Activated CD8-positive, alpha-beta memory T cell treated with anti-CD3 and anti-CD28 coated beads for 24 hours (primary cell): ENCODE measurements around the gene INSYN1.
"Not testable (repeated sequence)": the region's sequence is repeated elsewhere in the genome, so short reads cannot be mapped to it uniquely, and the experiment has no call there.

Experiments
- DNase-seq: peaks from one replicate; pipeline ENCODE4 v3.0.0-alpha.2; 2020

INSYN1 gene

GRCh38 chr15:73748730-73749129 is 4.4 kb downstream of the INSYN1 start:
- no peak for DNase-seq

DNA sequence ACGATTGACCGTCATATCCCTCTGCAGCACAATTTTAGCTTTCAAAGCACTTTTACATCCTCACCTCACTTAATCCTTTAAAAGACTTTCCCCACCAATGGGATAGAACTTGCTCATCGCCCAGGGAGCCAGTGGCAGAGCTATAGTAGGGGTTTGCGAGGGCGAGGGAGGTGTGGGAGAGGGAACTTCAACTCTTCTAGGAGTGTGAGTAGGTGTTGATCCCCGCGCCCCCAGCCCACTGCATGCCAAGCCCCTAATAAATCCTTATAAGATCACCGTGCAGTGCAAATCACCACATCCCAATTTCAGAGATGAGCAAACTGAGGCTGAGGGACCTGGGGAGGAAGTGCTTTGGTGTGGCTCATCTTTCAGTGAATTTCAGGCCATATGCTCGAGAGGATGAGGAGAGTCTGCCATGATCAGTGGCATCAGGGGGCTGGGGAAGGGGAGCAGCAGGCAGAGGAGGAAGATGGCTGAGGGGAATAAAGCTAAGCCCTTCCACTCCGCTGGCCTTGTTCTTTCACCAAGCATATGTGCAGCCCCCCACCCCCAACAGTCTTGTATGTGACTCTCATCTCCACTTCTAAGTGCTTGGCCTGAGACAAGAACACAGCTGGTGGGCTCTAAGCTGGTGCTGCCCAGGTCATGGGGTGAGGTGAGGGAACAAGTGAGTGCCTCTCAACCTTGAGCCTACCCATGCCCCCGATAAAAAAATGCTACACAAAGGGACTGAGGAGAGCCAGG is 5.1 kb downstream of the INSYN1 start:
- DNase-seq: no peak

- DNase-seq: no peak
These were observed 6.3 kb downstream of the INSYN1 start for GRCh38 chr15:73746883-73747282.

GRCh38 chr15:73746261-73746660 is 6.9 kb downstream of the INSYN1 start:
- no peak for DNase-seq

- DNase-seq: no peak
These were observed 8.1 kb downstream of the INSYN1 start for GRCh38 chr15:73745073-73745472.

DNA sequence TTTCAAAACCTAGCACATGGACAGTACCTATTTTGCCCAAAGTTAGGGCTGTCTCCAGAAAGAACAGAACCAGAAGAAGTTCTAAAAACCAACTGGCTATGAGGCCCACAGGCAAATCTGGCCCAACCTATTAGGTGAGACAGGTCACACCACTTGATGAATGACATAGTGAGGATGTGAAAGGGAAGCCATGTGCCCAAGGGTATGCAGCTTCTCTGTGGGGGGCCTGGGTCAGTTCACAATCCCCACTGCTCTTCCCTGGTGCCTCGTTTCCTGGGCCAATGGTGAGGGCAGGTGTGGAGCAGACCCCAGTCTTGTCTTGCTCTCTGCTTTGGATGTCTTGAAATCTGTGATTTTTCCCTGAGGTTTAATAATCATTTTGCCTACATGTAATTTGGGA is 8.9 kb downstream of the INSYN1 start:
- no peak for DNase-seq

GRCh38 chr15:73741321-73741836 is 11.8 kb downstream of the INSYN1 start:
- no peak for DNase-seq

- DNase-seq: no peak
These were observed 12.8 kb downstream of the INSYN1 start for GRCh38 chr15:73740152-73741048.

DNA sequence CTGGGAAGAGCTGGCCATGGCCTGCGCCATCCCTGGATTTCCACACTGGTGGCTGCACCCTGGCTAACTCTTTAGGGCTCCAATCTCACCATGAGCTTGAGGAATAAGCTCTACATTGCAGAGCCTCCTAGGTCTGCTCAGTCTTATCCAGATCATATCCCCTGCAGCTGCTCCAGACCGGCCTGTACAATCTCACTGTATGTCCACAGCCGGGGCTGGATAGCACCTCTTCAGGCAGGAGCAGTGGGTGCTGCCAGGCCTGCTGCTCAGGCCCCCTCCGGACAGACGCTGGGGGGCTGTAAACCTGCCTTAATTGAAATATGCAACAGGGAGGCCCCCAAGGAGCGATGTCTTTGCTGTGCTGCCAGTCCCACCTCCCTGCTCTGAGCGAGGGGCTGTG is 15.6 kb downstream of the INSYN1 start:
- DNase-seq: no peak

GRCh38 chr15:73732930-73733329 is 20.2 kb downstream of the INSYN1 start:
- no peak for DNase-seq

DNA sequence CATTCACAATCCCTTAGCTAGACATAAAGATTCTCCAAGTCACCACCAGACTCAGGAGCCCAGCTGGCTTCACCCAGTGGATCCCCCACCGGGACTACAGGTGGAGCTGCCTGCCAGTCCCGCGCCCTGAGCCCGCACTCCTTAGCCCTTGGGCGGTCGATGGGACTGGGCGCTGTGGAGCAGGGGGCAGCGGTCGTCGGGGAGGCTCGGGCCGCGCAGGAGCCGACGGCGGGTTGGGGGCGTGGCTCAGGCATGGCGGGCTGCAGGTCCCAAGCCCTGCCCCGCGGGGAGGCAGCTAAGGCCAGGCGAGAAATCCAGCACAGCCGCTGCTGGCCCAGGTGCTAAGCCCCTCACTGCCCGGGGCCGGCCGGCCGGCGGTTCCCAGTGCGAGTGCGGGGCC is 21.1 kb downstream of the INSYN1 start:
- DNase-seq: not testable (repeated sequence)

DNA sequence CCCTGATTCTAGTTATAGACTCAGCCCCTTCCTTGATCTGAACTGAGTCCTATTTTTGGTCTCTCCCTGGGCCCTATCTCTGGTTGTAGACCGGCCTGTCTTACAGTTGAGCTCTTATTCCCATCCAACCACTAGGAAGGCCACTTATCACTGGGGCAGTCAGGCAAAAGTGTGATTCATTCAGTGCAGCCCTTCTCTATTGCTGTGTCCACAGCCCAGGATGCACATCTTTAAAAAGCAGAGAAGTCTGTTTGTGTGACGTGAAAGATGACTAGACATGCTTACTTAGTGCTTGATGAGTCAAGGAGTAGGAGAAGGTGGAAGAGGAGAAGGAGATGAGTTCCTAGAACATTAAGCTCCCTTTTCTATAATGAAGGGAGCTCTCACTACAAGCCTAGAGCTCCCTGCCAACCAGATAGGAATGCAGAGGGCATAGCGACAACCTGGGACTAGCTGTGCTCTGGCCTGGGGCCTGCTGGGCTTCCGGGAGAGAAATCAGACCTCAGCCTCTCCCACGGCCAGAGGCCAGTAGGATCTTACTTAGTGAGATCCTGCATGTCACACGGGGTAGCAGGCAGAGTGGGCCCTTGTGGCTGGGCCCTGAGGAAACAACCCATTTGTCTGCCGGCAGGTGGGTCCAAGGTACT is 25.7 kb downstream of the INSYN1 start:
- DNase-seq: no peak

DNA sequence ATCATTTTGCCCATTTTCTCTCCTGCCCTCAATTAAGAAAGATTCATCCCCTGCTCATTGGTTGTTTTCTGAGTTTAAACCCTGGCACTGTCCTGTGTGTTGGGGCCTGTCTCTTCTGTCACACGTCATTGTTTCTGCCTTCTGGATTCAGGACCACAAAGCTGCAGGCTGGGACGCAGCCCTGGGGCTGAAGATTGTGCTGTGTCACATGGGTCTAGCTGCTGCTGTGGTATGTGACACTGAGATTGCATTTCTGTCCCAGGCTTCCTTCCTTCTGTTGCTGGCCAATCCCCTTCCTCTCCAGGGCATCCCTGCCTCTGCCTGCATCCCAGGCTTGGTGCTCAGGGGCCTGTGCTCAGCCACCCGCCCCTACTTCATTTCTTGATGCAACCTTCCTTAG is 28.9 kb downstream of the INSYN1 start:
- DNase-seq: no peak

- no peak for DNase-seq
These were observed 30.0 kb downstream of the INSYN1 start for GRCh38 chr15:73723191-73723590.

- no peak for DNase-seq
These were observed 30.7 kb downstream of the INSYN1 start for GRCh38 chr15:73722425-73722824.

GRCh38 chr15:73718694-73719093 is 34.5 kb downstream of the INSYN1 start:
- DNase-seq: no peak

GRCh38 chr15:73717802-73718201 is 35.3 kb downstream of the INSYN1 start:
- no peak for DNase-seq

DNA sequence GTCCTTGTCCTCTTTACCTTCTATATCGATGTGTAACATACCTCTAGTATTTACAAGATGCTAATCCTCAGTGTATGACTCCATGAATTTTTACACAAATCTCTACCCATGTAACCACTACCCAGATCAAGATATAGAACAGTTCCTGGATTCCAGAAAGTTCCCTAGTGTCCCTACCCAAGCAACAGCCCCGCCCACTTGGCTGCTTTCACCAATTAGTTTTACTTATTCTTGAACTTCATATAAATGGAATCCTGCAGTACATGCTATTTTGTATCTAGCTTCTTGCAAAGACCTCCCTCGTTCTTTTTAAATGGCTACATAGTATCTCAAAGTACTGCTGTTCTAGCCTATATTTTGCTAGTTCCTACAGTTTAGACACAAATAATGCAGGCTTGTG is 35.9 kb downstream of the INSYN1 start:
- no peak for DNase-seq

GRCh38 chr15:73716417-73716816 is 36.7 kb downstream of the INSYN1 start:
- DNase-seq: no peak

DNA sequence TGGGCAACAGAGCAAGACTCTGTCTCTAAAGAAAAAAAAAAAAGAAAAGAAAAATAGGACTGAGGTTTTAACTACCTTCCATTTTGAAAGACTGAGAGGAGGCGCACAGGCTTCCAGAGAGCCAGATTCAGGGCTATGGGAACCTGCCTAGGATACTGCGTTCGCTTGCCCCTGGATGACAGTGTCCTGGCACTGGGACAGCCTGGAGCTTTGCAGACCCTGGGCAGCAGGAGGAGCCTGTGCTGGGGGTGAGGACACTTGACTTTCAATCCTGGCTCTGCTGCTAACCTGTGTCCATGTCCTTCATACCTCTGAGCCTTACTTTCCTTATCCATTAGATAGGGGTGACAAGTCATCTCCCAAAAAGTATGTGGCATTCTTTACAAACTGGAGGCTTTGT is 37.7 kb downstream of the INSYN1 start:
- DNase-seq: no peak

DNA sequence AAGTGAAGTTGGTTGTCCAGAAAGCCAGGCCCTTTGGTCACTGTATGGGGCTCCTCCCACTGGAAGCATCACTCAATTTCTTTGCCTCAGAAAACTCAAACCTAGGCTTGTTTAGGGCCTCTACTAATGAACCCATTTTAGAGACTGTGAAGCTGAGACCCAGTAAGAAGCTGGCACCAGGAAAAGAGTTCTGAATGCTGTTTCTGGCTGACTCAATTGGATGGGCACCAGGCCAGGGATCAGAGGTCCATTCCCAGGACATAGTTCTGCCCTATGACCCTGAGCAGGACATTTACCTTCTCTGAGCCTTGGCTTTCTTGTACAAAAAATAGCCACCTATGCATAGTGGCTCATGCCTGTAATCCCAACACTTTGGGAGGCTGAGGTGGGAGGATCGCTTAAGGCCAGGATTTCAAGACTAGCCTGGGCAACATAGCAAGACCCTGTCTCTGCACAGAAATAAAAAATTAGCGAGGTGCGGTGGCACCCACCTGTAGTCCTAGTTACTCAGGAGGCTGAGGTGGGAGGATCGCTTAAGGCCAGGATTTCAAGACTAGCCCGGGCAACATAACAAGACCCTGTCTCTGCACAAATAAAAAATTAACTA is 38.4 kb downstream of the INSYN1 start:
- no peak for DNase-seq

- no peak for DNase-seq
These were observed 41.0 kb downstream of the INSYN1 start for GRCh38 chr15:73712107-73712506.

DNA sequence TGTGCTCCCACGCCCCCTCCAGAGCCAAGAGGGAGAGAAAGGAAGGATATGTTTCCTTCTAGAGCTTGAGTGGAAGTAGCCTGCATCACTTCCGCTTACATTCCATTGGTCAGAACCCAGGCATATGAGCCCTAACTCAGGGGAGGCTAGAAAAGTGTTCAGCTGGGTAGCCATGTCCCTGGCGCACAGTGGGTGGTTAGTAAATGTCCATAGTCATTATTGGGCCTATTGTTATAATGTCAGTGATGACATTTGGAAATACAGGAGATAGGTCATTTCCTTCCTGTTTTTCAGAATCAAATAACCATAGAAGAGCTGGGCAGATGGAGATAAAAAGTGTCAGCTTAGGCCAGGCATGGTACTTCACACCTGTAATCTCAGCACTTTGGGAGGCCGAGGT is 41.6 kb downstream of the INSYN1 start:
- no peak for DNase-seq
